ENCODE results near the gene KDM4D. TPM values are rescaled to one million over a fixed set of nuclear protein-coding genes. Genes with fewer than 3 reads are reported as not detected.
"Not testable (repeated sequence)": the region's sequence is repeated elsewhere in the genome, so short reads cannot be mapped to it uniquely, and the experiment has no call there.

KDM4D gene
- polyA plus RNA-seq (ENCODE audit: insufficient read length in 12 of 12): 1 to 10 TPM in 10 of 12 donors, not detected in 2; 1.0 to 1.7 (median 1.4) TPM
- long read RNA-seq, donor 1, partial matches to known transcripts: 0 of 3 reads
- long read RNA-seq, donor 1, other reads (novel, unspliced or antisense): 0 of 3 reads
- long read RNA-seq, donor 2, partial matches to known transcripts: 0 of 1 reads
- long read RNA-seq, donor 2, other reads (novel, unspliced or antisense): 0 of 1 reads
- long read RNA-seq, donor 3: 0 reads
- long read RNA-seq, donor 4: 0 reads
- long read RNA-seq, donor 5: 0 reads
- long read RNA-seq, donor 6, partial matches to known transcripts: 0 of 1 reads
- long read RNA-seq, donor 6, other reads (novel, unspliced or antisense): 0 of 1 reads
- long read RNA-seq, donor 7: 0 reads
- long read RNA-seq, donor 8, partial matches to known transcripts: 0 of 1 reads
- long read RNA-seq, donor 8, other reads (novel, unspliced or antisense): 0 of 1 reads
- long read RNA-seq, donor 9, partial matches to known transcripts: 0 of 3 reads
- long read RNA-seq, donor 9, other reads (novel, unspliced or antisense): 0 of 3 reads
- long read RNA-seq, donor 10, partial matches to known transcripts: 0 of 1 reads
- long read RNA-seq, donor 10, other reads (novel, unspliced or antisense): 0 of 1 reads
- long read RNA-seq, donor 11, partial matches to known transcripts: 0 of 2 reads
- long read RNA-seq, donor 11, other reads (novel, unspliced or antisense): 0 of 2 reads

DNA sequence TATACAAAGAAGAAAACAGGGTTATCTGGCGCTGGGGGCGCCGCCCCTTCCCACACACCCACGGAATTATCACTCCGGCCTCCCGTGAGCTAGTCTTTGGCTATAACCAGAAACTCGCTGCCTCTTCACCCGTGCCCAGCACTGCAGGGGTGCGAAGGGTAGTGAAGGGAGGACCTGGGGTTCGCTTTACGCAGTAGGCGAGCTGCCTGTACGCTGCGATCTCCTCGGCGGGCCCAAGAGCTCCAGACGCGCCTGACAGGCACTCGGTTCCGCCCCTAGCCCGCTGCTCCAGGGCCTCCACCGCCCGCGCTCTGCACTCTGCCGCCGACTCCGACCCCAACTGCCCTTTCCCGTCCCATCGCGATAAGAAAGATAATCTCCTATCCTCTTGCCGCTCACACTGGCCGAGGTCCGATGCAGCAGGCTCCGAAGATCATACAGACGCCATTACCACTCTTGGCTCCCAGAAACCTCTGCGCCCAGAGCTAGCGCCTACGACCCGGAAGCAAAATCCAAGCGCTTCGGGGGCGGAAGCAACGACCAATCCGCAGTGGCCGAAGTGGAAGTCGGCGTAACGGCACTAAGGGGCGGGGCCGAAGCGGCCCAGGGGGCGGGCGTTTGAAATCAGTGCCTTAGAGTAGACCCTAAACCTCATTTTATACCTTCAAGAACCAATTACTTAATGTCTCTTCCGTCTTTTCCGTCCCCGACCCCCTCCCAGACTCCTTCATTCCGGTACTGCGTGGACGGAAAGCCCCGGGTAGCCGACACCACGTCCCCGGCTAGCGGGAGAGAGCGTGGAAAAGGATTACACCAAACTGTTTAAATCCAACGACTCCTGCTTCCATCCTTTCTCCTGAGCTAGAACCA lies at the start of gene KDM4D, which contains the start of gene CWC15:
TSS of gene KDM4D (plus strand) at position 611 of the 870 bp plus-strand sequence. CDS start 23,664 bp downstream, outside the sequence.
TSS of gene CWC15 (minus strand) at position 458 of the 870 bp plus-strand sequence. CDS start 1,371 bp downstream, outside the sequence.
- peak; percentile 97 for DNase-seq

DNA sequence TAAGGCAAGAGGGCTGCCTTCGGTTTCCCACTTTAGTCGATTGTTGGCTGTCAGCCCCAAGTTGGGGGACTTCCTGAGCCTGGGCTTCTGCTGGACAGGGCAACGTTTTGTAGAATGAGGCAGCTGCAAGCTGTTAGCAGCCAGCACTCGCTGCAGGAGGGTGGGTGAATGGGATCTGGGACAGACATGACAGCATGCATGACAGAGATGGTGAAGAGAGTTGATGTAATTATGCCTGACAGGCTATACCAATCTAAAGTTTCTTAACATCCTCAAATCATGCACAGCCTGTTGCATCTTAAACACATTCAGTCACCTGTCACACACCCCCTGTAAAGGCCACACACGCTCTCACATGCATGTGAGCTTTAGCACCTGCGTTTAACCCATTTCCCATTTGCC lies 49.3 kb upstream of the KDM4D start:
- DNase-seq: no peak

- DNase-seq: no peak
Measured at GRCh38 chr11:94924612-94925011, 48.9 kb upstream of the KDM4D start.

DNA sequence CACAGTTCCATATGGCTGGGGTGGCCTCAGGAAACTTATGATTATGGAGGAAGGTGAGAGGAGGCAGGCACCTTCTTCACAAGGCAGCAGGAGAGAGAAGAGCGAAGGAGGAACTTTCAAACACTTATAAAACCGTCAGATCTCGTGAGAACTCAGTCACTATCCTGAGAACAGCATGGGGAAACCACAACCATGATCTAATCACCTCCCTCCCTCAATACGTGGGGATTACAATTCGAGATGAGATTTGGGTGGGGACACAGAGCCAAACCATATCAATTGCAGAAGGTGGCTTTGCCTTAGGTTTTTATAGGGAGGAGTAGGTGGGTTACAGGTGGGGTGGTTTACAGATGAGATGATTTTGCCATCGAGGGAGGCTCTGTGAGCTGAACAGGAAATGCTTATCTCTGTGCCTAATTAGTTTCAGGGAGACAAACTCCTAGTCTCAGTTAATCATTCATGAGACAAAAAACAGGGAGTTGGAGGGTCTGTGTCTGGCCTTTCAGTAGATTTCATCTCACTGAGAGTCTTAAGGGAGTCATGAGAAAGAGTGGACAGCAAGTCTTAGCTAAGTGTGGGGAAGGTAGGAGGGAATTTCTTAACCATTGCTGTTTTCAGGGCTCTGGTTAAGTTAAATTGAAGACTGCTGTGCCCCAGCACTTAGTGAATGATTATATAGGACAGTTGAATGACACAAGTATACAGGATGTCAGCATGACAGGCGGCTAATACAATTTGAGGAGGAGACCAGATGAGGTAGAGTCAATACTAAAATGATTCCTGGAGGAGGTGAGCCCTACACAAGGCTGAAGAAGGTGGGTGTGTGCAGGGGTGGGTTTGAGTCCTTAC lies 47.9 kb upstream of the KDM4D start:
- no peak for DNase-seq

GRCh38 chr11:94926271-94926625 lies 47.3 kb upstream of the KDM4D start:
- DNase-seq: no peak

- peak; percentile 85 for DNase-seq
Measured at GRCh38 chr11:94926698-94927237, 46.7 kb upstream of the KDM4D start.

- no peak for DNase-seq
Measured at GRCh38 chr11:94928117-94928990, 45.2 kb upstream of the KDM4D start.

DNA sequence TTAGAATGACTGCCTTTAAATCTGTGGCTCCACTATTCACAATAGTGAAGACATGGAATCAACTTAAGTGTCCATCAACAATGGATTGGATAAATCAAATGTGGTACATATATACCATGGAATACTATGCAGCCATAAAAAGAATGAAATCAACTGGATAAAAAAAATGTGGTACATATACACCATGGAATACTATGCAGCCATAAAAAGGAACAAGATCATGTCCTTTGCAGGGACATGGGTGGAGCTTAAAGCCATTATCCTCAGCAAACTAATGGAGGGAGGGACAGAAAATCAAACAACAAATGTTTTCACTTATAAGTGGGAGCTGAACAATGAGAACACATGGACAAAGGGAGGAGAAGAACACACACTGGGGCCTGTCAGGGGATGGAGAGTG lies 41.4 kb upstream of the KDM4D start:
- DNase-seq: not testable (repeated sequence)

GRCh38 chr11:94932503-94932902 lies 41.0 kb upstream of the KDM4D start:
- DNase-seq: no peak

GRCh38 chr11:94933223-94934130 lies 40.0 kb upstream of the KDM4D start:
- no peak for DNase-seq

DNA sequence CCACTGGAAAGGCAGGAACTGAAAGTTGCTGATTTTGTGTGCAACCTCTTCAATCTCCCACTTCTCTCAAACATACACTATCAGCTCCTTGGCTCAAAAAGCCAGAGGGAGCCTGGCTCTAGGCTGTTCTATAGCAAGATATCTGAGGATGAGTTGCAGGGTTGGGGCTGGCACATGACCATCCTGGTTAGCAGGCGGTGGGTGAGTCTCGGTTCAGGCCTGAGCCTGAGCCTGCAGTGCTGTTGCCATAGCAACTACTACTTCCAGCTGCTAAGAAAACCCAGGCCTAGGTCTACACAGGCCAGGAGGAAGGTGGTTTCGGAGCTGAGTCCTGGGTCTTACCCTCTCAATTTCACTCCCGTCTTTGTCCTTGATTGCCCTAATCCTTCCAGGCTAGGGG lies 39.1 kb upstream of the KDM4D start:
- DNase-seq: no peak

GRCh38 chr11:94934846-94935245 lies 38.7 kb upstream of the KDM4D start:
- no peak for DNase-seq

DNA sequence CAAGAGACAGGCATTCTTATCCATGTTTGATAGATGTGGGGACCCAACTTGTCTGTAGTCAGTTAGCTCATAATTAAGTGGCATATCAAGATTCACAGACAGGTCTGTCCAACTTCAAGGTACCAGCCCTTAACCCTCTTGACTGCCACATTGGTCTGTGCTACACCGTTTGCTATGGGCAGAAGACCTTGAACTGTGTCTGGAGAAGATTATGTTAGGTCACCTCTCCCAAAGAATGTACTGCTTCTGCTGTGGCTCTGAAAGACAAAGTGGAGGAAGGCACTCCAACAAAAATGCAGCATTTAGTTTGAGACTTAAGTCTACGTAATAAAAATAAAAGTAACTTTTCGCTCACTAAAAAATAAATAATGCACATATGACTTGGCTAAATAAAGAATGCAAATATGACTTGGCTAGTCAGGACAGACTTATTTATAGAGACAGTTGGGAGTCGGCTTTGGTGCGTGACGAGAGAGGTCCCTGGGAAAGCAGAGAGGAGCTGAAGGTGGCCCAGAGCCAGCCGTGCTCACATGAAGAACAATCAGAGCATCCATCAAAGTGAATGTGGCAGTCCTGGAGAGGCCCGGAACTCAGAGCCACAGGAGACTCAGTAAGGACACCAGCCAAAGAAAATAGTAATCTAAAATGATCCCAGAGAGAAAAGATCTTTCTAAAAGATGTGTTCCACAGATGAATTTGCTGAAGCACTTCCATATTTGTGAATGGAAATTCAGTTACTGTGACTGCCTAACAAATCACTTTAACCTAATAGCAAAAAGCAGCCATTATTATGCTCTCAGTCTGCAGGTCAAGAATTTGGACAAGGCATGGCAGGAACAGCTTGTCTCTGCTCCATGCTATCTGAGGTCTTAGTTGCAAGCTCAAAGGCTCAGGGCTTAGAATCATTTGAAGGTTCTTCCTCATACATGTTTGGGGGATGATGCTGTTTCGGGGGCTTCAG lies 35.1 kb upstream of the KDM4D start:
- DNase-seq: peak; percentile 91

DNA sequence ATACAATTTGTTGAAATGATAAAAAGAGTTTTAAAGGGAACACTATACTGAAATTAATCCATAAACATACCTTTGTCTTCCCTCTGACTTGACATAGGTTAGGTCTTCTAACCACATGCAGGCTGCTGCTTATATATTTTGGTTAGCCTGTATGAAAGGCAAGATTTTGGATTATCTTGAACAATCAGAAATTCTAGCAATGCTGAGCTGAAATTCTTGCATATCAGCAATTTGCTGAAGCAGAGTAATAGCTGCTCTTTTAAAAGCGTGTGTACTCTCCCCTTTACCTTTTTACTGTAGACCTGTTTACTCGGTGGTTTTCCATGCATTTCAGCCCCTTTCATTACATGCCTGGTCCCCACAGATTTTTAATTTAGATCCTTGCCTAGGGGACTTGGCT lies 34.2 kb upstream of the KDM4D start:
- no peak for DNase-seq

GRCh38 chr11:94941131-94941530 lies 32.4 kb upstream of the KDM4D start:
- DNase-seq: no peak

DNA sequence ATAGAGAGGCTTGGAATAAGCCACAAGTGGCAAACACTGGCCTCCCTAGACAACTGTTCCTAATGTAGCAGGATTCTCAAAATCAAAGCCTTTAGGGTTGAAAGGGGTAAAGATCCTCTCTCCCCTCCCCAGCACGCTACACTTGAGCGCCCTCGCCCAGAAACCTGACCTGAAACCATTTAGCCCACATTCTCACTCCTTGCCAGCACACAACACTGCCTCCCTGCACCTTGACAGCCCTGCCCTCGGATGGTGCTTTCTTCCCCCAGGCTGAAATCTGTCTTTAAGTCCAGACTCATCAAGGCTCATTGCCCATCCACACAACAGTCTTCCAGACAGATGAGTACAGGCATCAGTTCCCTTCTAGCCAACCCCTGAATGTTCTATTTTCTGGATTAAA lies 26.7 kb upstream of the KDM4D start:
- no peak for DNase-seq

DNA sequence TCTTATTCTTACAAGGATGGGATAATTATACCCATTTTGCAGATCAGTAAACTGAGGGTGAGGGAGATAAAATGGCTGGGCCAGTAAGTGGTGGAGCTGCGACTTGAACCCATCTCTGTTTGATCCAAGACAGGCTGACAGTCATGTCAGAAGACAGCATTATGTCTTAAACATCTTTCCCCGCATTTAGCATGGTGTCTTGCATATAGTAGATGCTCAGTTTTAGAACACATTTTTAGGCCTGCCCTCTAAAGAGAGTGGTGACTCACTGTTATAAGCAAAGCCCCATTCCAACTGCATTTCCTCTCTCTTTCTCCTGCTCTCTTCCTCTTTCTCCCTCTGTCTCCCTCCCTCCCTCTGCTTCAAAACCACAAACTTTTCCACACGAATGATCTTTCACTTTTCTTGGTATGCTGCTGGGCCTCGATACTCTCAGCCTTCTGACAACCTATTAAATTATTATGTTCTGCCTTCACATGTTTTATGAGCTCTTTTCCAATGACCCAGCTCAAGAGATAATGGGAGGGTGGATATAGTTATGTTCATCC lies 25.4 kb upstream of the KDM4D start:
- no peak for DNase-seq
